ENCODE data around the gene FZD7.

- no peak for TF ChIP-seq CTCF (IDR thresholded peaks at IDR 0.05 in 4 of 5, conservative IDR thresholded peaks at IDR 0.05 in 1 of 5)
- no peak for TF ChIP-seq POLR2A (IDR thresholded peaks at IDR 0.05)
Measured at GRCh38 chr2:202009019-202009481, 24.6 kb upstream of the FZD7 start.

Data from gastrocnemius medialis (tissue), 4 donors.